GM19023 (cell line): ENCODE measurements around the gene PCYOX1L.
A peak's percentile ranks its signal among the peaks of the same experiment; 100 is the strongest.

Source experiments
- ATAC-seq: cut with Tn5 transposase; IDR thresholded peaks from one replicate; pipeline ENCODE4 v1.9.1; 2021; ENCODE audit warnings: mild to moderate bottlenecking, moderate library complexity; ENCODE audit not compliant: unreplicated experiment

PCYOX1L gene

GRCh38 chr5:149367249-149367971 is 9.6 kb downstream of the PCYOX1L start:
- peak; percentile 63 for ATAC-seq

GRCh38 chr5:149367972-149368645 is 10.3 kb downstream of the PCYOX1L start:
- no peak for ATAC-seq

- ATAC-seq, result no peak
Observed at GRCh38 chr5:149370878-149371277, 13.0 kb downstream of the PCYOX1L start.

GRCh38 chr5:149371296-149371962 is 13.6 kb downstream of the PCYOX1L start:
- ATAC-seq, result peak; percentile 83

- ATAC-seq, result no peak
Observed at GRCh38 chr5:149372076-149372795, 14.4 kb downstream of the PCYOX1L start.

GRCh38 chr5:149372932-149373331 is 15.1 kb downstream of the PCYOX1L start:
- no peak for ATAC-seq

GRCh38 chr5:149374303-149374702 is 16.5 kb downstream of the PCYOX1L start:
- no peak for ATAC-seq

GRCh38 chr5:149374801-149375200 is 17.0 kb downstream of the PCYOX1L start:
- no peak for ATAC-seq

GRCh38 chr5:149375434-149375833 is 17.6 kb downstream of the PCYOX1L start:
- no peak for ATAC-seq

- ATAC-seq, result no peak
Observed at GRCh38 chr5:149376104-149376503, 18.3 kb downstream of the PCYOX1L start.

- no peak for ATAC-seq
Observed at GRCh38 chr5:149376711-149377447, 19.0 kb downstream of the PCYOX1L start.

- no peak for ATAC-seq
Observed at GRCh38 chr5:149378241-149378820, 20.5 kb downstream of the PCYOX1L start.

- ATAC-seq, result no peak
Observed at GRCh38 chr5:149379177-149379761, 21.4 kb downstream of the PCYOX1L start, which contains the start of gene IL17B. IL17B (minus strand) TSS chr5:149379292; CDS start chr5:149379225, 67 bp downstream.

GRCh38 chr5:149379818-149380374 is 22.1 kb downstream of the PCYOX1L start:
- no peak for ATAC-seq

GRCh38 chr5:149380466-149381121 is 22.7 kb downstream of the PCYOX1L start:
- ATAC-seq, result no peak

GRCh38 chr5:149381261-149381985 is 23.6 kb downstream of the PCYOX1L start:
- peak; percentile 5 for ATAC-seq

- peak; percentile 84 for ATAC-seq
Observed at GRCh38 chr5:149381986-149382338, 24.1 kb downstream of the PCYOX1L start.

GRCh38 chr5:149382517-149383220 is 24.8 kb downstream of the PCYOX1L start:
- no peak for ATAC-seq
